ENCODE data around the gene EPHB2. TPM values are rescaled to one million over a fixed set of nuclear protein-coding genes. Genes with fewer than 3 reads are reported as not detected.

EPHB2 gene
- total RNA-seq, 6 experiments from 2014 or later = 0.24 to 1.8 (median 0.62) TPM

DNA sequence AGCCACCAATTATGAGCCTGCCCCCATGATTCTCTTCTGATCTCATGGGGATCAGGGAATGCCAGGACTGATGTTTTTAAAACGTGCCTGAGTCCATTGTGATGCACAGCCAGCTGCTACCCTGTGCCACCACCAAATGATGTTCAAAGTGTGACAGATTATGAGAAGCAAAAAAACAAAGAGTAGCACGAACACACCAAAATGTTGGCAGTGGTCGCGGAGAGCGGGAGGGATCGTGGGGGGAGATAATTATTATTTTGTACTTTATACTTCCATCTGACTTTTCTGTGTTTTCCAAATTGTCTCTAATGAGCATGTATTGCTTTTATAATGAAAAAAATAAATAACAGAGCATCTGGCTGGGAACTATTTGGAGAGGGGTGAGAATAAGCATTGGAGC, 50.5 kb downstream of the EPHB2 start:
- intact Hi-C loops (cut with DNase I) = no loop called here
- Histone ChIP-seq H3K4me1 (no peaks in the 10 kb centered on the region), H3K27me3 (no peaks in the 10 kb centered on the region), H3K27ac (no peak overlapping the region), H3K4me3 (no peak overlapping the region), H3K36me3 (no peaks in the 10 kb centered on the region), H3K9me3 (no peaks in the 10 kb centered on the region)
- no peak for DNase-seq
- ATAC-seq = no peak
- TF ChIP-seq, protein P1, sequence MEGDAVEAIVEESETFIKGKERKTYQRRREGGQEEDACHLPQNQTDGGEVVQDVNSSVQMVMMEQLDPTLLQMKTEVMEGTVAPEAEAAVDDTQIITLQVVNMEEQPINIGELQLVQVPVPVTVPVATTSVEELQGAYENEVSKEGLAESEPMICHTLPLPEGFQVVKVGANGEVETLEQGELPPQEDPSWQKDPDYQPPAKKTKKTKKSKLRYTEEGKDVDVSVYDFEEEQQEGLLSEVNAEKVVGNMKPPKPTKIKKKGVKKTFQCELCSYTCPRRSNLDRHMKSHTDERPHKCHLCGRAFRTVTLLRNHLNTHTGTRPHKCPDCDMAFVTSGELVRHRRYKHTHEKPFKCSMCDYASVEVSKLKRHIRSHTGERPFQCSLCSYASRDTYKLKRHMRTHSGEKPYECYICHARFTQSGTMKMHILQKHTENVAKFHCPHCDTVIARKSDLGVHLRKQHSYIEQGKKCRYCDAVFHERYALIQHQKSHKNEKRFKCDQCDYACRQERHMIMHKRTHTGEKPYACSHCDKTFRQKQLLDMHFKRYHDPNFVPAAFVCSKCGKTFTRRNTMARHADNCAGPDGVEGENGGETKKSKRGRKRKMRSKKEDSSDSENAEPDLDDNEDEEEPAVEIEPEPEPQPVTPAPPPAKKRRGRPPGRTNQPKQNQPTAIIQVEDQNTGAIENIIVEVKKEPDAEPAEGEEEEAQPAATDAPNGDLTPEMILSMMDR (IDR thresholded peaks at IDR 0.05) = no peak
- TF ChIP-seq POLR2A (IDR thresholded peaks at IDR 0.05) = no peak
- 77% methylated on average over 6 of the region's 6 CpGs for WGBS (ENCODE audit: insufficient coverage, low coverage, low lambda C conversion rate, missing lambda C conversion rate)

GRCh38 chr1:22761821-22762220, 51.2 kb downstream of the EPHB2 start:
- intact Hi-C loops (cut with DNase I) = no loop called here
- WGBS (ENCODE audit: insufficient coverage, low coverage, low lambda C conversion rate, missing lambda C conversion rate) = 83% methylated on average over 6 of the region's 13 CpGs
- Histone ChIP-seq H3K9me3 (no peaks in the 10 kb centered on the region), H3K27me3 (no peaks in the 10 kb centered on the region), H3K4me1 (no peaks in the 10 kb centered on the region), H3K27ac (no peak overlapping the region), H3K36me3 (no peaks in the 10 kb centered on the region), H3K4me3 (no peak overlapping the region)
- ATAC-seq (no peak), DNase-seq (no peak)
- no peak for TF ChIP-seq POLR2A (IDR thresholded peaks at IDR 0.05)
- TF ChIP-seq, protein P1 (IDR thresholded peaks at IDR 0.05) = no peak

DNA sequence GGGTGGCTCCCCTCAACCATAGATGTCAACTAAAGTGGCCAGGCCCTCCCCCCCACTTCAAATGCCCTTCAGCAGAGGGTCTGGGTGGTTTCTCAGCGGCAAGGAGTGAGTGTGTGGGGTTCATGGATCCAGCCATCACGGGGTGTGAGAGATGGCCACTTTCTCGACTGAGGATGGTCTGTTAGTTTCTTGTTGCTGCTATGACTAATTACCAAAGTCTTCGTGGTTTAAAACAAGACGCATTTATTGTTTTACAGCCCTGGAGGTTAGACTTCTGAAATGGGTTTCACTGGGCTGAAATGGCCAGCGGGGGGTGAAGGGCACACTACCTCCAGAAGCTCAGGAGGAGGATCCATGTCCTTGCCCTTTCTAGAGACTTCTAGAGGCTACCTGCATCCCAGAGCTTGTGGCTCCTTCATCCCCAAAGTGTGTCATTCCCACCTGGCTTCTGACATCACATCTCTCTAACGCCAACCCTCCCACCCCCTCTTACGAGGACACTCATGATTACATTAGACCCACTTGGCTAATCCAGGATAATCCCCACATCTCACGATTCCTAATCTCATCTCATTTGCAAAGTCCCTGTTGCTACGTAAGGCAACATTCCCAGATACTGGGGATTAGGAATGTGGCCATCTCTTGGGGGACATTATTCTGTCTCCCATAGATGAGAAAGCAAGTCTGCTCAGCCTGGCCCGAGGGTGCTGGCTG, 53.0 kb downstream of the EPHB2 start:
- ATAC-seq (no peak), DNase-seq (no peak)
- Histone ChIP-seq H3K36me3 (no peaks in the 10 kb centered on the region), H3K27me3 (no peaks in the 10 kb centered on the region), H3K4me1 (no peaks in the 10 kb centered on the region), H3K27ac (no peak overlapping the region), H3K9me3 (no peaks in the 10 kb centered on the region), H3K4me3 (no peak overlapping the region)
- intact Hi-C loops (cut with DNase I) = no loop called here
- WGBS (ENCODE audit: insufficient coverage, low coverage, low lambda C conversion rate, missing lambda C conversion rate) = 73% methylated on average over 7 of the region's 11 CpGs
- TF ChIP-seq, protein P1 (IDR thresholded peaks at IDR 0.05) = no peak
- no peak for TF ChIP-seq POLR2A (IDR thresholded peaks at IDR 0.05)

GRCh38 chr1:22767852-22768251, 57.2 kb downstream of the EPHB2 start:
- no peak for TF ChIP-seq POLR2A (IDR thresholded peaks at IDR 0.05)
- TF ChIP-seq, protein P1 (IDR thresholded peaks at IDR 0.05) = no peak
- DNase-seq (no peak), ATAC-seq (no peak)
- Histone ChIP-seq H3K36me3 (no peaks in the 10 kb centered on the region), H3K27me3 (no peaks in the 10 kb centered on the region), H3K9me3 (no peaks in the 10 kb centered on the region), H3K4me3 (no peak overlapping the region), H3K4me1 (no peaks in the 10 kb centered on the region), H3K27ac (no peak overlapping the region)
- intact Hi-C loops (cut with DNase I) = no loop called here
- WGBS (ENCODE audit: insufficient coverage, low coverage, low lambda C conversion rate, missing lambda C conversion rate) = 89% methylated on average over 5 of the region's 9 CpGs
